GM19455 (cell line): ENCODE measurements around the gene ELMO1.

Experiments used
- ATAC-seq: cut with Tn5 transposase; IDR thresholded peaks from one replicate; pipeline ENCODE4 v1.9.1; 2021; ENCODE audit not compliant: unreplicated experiment

ELMO1 gene

DNA sequence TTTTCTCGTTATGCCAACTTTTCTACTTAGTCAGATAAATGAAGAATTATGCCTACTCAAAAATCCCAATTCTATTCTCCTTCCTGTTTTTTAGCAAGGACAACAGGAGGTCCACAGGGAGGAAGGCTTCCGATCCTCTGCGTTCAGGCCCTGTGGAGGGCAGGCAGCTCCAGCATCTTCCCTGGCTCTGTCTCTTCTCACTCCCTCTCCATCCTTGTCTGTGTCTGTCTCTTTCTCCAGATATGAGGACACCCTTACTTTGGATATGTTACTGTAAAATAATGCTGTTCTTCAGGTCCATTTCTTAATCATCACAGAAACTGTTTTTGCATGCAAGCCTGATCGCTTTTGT is 166.6 kb downstream of the ELMO1 start:
- ATAC-seq: no peak

GRCh38 chr7:37281368-37282092 is 167.1 kb downstream of the ELMO1 start:
- ATAC-seq: no peak

DNA sequence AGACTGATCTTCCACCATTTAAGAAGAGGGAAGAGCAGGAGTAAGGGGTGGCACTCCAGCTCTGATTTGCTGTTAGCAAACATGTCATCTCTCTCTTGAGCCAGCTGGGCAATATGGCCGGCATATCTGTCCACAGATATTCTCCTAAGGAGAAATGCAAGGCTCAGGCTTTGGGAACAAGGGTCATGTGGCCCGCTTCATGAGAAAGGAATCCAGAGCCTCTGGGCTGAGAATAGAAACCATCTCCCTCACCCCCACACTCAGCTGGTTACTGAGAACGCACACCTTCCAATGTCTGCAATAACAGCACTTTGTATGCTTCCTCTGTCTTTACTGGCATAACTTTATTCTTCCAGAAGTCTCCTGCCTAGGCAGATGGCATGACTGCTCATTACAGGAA is 171.2 kb downstream of the ELMO1 start:
- no peak for ATAC-seq

DNA sequence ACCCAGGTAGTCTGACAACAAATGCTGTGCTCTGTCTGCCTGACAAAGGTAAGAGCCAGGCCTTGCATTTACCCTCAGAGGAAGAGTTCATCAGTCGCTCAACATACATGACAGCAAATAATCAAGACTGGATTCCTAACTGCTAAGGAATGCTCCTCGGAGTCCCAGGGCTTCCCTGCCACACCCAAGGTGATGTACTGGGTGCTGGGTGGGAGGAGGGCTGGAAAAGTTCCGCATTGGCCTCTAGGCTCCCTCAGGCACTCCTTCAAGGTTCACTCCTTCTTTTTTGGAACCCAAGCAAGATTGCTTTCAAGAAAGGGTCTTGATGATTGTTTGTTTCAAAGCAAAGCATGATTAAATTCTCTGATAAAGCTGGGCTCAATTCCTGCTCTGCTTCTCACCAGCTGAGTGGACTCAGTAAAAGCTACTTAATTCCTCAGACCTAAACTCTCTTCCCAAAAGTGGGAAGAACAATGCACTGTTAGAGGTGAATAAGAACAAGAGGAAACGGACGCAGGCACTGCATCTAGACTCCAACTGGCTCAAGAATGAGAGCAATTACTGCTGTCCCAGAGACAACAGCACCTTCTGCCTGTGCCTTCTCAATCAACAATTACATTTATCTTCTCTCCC is 173.5 kb downstream of the ELMO1 start:
- ATAC-seq: no peak

GRCh38 chr7:37273891-37274290 is 174.8 kb downstream of the ELMO1 start:
- no peak for ATAC-seq

DNA sequence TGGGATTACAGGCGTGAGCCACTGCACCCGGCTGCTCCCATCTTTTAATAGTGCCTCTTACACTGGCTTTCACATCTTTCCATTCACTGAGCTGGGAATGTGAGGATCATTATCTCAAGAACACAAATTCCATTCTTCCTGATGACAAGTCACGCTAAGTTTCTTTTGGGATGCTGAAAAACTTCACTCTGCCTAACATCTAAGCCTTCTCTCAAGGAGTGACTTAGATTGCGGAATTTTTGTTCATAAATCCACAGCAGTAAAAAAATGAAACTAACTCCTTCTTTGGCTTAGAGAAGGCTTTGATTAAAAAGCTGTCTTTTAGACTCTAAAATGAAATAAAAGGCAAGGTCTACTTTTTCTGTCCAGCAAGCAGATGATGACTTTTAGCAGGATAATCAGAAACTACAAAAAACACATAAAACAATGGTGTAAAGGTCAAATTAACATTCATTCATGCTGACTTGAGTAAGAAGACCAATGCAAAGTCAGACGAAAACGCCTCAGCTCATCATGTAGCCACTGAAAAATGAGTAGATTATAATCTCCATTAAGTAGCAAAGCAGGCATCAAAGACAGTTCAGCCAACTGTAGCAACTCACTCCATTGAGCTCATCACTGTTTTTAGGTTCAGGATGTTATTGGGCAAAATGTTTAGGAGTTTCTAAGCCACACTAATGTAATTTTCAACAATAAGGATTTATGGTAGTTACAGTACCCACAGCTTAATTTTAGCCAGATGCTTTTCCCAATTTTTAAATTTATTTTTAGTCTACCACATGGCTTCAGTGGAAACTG is 178.8 kb downstream of the ELMO1 start:
- ATAC-seq: no peak

GRCh38 chr7:37267251-37267650 is 181.4 kb downstream of the ELMO1 start:
- no peak for ATAC-seq

GRCh38 chr7:37265876-37266275 is 182.8 kb downstream of the ELMO1 start:
- ATAC-seq: no peak

DNA sequence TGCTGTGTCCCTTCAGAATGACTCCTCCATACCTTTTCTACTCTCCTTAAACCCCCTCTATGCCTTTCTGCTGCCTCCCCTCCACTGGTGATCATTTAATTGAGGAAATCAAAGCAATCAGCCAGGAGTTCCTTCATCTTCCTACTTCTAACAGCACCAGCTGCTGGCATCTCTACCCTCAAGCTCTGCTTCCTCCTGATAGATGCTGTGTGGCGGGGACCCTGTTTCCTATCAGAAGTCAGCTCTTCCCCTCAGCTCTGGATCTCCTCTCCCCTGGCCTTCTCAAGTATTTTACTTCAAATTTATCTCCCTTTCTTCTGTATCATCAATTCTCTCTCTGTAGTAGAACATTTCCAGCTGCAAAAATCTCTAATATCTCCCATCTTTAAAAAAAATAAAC is 183.7 kb downstream of the ELMO1 start:
- ATAC-seq: no peak

GRCh38 chr7:37262181-37262580 is 186.5 kb downstream of the ELMO1 start:
- no peak for ATAC-seq

- no peak for ATAC-seq
Measured at GRCh38 chr7:37259319-37259821, 189.3 kb downstream of the ELMO1 start.

DNA sequence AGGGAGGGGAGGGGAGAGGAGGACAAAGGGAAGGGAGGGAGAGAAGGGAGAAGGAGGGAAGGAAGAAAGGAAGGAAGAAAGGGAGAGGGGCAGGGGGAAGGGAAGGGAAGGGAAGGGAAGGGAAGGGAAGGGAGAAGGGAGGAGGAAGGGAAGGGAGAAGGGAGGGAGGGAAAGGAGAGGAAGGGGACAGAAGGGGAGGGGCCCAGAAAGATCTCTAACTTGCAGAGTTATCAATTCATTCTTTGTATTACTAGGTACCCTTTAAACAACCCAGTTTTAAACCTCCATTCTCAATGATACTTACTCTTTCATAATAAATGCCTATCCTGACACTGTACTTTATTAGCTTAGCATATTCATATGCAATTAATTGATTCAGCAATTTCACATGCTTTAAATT is 192.0 kb downstream of the ELMO1 start:
- ATAC-seq: no peak

DNA sequence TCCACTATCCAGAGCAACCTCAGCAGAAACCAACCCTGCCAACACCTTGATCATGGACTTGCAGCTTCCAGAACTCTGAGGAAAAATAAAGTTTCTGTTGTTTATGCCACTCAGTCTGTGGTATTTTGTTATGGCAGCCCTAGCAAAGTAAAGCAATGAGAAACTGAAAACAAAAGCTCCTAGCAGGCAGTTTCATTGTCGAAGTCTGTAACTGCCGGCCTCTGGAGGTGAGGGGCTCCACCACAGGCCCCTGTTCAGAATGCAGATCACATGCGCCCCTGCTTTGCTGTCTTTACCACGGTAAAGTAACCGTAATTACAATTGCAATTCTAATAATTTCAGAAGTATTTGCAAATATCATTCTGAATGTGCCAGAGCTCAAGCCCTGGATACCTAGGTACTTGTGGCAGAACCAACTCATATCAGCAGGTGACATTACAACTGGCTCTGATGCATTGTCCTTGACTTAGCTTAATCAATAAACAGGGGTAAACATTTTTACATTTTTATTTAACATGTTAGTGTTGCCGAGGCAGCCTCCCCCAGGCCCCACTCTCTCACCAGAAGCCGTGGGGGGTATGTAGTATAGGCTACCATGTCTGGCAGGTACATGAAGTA is 193.2 kb downstream of the ELMO1 start:
- ATAC-seq: no peak

DNA sequence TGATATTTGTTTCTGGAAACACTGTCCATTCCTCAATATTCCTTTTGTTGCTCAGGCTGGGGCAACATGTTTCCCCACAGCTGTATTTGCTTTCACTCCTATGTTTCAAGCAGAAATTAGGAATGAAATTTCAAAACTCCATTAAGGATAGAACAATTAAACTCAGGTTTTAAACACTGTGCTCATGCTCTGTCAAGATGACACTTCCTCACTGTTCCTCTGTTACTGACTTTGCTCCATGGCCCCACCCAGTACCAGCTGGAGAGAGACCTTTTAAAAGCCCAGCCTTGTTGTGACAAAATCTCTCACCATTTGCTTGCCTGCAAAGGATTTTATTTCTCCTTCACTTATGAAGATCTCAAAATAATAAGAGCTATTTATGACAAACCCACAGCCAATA is 197.4 kb downstream of the ELMO1 start:
- ATAC-seq: no peak

DNA sequence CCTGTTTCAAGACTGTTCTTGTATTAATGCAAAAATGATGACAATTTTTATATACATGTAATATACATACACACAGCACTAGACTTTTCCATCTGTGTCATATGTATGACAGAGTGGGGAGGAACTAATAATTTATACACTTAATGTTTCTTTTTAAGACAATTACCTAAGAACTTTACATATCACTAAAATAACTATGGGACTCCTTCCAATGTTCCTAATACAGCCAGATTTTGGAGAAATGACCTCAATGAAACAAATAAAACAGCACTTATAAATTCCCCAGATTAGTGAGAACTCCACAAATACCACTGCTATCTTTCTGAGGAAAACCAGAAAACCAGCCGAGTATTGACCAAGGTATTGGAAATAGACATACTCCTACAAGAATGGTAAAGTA is 199.4 kb downstream of the ELMO1 start:
- no peak for ATAC-seq

- ATAC-seq: no peak
Measured at GRCh38 chr7:37248396-37248861, 200.2 kb downstream of the ELMO1 start.

- ATAC-seq: no peak
Measured at GRCh38 chr7:37247861-37248260, 200.8 kb downstream of the ELMO1 start.

- ATAC-seq: no peak
Measured at GRCh38 chr7:37245590-37245989, 203.1 kb downstream of the ELMO1 start.

GRCh38 chr7:37236906-37237305 is 211.8 kb downstream of the ELMO1 start:
- no peak for ATAC-seq

DNA sequence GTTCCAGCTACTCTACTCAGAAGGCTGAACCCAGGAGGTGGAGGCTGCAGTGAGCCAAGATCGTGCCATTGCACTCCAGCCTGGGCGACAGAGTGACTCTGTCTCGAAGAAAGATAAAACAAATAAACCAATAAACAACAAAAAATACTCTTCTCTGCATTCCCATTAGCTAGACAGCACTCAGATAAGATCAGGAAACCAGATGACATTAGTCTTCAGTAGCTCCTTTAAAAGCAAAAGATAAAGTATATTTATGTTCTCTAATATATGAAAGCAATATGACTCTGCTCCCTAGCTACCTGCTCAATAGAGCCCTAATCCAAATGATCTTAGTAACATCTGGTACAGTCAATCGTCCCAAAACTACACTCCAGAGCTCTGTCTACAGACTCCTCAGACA is 212.9 kb downstream of the ELMO1 start:
- no peak for ATAC-seq

DNA sequence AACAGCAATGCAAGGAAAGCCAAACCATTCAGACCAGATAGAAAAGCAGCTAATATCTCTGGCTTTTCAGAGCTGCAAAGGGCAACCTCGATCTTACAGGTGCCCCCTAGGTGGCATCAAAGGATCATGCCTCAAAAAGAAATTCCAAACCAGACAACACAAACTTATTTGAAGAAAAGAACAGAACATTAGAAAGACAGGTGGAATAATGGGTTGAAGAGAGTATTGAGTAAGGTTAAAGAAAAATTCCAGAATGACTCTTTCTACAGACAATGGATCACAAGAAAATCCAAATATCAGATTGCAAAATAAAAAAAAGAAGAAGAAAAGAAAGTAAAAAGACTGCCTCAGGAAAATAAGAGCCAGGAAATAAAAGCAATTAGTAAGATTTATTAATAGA is 213.7 kb downstream of the ELMO1 start:
- ATAC-seq: no peak
